Parathyroid adenoma (tissue), 2 donors: ENCODE data around the gene MRTFB.

ENCODE experiments used
- H2AFZ ChIP-seq: fragments of 300-600 bp; sonication (generic); one replicate; pipeline ENCODE4 v1.7.0; 2017; ENCODE audit warnings: antibody characterized with exemption, mild to moderate bottlenecking
- H3K27ac ChIP-seq: fragments of 300-600 bp; sonication (generic); one replicate; pipeline ENCODE4 v1.7.0; 2017
- H3K27me3 ChIP-seq: fragments of 300-600 bp; sonication (generic); one replicate; pipeline ENCODE4 v1.7.0; 2017; ENCODE audit warnings: low read length; ENCODE audit not compliant: control insufficient read depth, insufficient read depth
- H3K36me3 ChIP-seq: fragments of 300-600 bp; sonication (generic); one replicate; pipeline ENCODE4 v1.7.0; 2017; ENCODE audit warnings: low read length; ENCODE audit not compliant: control insufficient read depth, insufficient read depth
- H3K4me1 ChIP-seq: fragments of 300-600 bp; sonication (generic); one replicate; pipeline ENCODE4 v1.7.0; 2017; ENCODE audit warnings: control low read depth
- H3K4me2 ChIP-seq: fragments of 300-600 bp; sonication (generic); one replicate; pipeline ENCODE4 v1.7.0; 2017; ENCODE audit warnings: low read length
- H3K4me3 ChIP-seq: fragments of 300-600 bp; sonication (generic); one replicate; pipeline ENCODE4 v1.7.0; 2017; ENCODE audit warnings: low read depth, low read length
- H3K79me2 ChIP-seq: fragments of 300-600 bp; sonication (generic); one replicate; pipeline ENCODE4 v1.7.0; 2017; ENCODE audit warnings: control low read depth
- H3K9ac ChIP-seq: fragments of 300-600 bp; sonication (generic); one replicate; pipeline ENCODE4 v1.7.0; 2017; ENCODE audit warnings: mild to moderate bottlenecking
- H3K9me3 ChIP-seq: fragments of 300-600 bp; sonication (generic); one replicate; pipeline ENCODE4 v1.7.0; 2017; ENCODE audit warnings: low read length; ENCODE audit not compliant: control insufficient read depth
- TF ChIP-seq, protein P1 (sequence below): fragments of 300-600 bp; sonication (generic); IDR thresholded peaks from one replicate; pipeline ENCODE4 v1.7.0; 2017; ENCODE audit warnings: antibody characterized with exemption, mild to moderate bottlenecking
- donor health status: primary hyperparathyroidism.

Gene MRTFB

DNA sequence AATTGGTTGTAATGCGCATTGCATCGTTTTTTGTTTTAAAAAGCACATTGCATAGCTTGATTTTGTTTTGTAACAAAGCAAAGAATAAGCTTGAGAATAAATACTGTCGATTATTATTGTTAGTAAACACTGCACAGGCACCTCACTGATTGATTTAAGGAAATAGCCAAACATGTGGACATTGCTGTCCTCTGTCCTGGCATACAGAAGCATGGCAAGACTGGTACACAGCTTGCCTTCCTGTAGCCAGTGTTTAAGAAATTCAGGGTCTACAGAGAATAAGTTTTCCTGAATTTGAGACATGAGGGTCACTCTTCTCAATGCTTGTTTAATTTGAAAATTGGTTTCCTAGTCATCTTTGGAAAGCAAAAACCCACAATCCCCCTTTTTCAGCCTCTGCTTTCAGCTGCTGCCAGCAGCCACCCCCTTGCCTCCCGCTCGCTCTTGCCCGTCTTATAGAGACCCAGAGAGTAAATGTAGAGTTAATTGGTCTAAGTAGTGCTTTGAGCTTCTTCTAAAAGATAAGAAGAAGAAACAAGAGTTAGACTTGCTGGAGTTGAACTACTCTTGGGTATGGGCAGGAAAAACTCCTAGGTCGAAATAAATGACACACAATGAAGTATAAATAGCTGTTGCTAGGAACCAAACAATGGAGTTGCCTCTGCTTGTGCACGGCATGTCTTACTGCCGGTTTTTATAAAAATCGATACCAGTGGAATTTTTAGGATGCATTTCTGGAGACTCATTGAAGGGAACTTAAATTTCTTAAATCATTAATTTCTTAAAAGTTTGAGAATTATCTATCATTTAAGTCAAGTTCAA, 116.6 kb downstream of the MRTFB start:
- TF ChIP-seq, protein P1, sequence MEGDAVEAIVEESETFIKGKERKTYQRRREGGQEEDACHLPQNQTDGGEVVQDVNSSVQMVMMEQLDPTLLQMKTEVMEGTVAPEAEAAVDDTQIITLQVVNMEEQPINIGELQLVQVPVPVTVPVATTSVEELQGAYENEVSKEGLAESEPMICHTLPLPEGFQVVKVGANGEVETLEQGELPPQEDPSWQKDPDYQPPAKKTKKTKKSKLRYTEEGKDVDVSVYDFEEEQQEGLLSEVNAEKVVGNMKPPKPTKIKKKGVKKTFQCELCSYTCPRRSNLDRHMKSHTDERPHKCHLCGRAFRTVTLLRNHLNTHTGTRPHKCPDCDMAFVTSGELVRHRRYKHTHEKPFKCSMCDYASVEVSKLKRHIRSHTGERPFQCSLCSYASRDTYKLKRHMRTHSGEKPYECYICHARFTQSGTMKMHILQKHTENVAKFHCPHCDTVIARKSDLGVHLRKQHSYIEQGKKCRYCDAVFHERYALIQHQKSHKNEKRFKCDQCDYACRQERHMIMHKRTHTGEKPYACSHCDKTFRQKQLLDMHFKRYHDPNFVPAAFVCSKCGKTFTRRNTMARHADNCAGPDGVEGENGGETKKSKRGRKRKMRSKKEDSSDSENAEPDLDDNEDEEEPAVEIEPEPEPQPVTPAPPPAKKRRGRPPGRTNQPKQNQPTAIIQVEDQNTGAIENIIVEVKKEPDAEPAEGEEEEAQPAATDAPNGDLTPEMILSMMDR: no peak
- H3K36me3 ChIP-seq: no peaks in the 10 kb centered on the region
- H3K27ac ChIP-seq: peak overlapping the region; percentile 29
- H2AFZ ChIP-seq: no peak overlapping the region
- no peaks in the 10 kb centered on the region for H3K9me3 ChIP-seq
- H3K79me2 ChIP-seq: peaks cover 13% of the 10 kb centered on the region
- no peak overlapping the region for H3K9ac ChIP-seq
- H3K27me3 ChIP-seq: no peaks in the 10 kb centered on the region
- no peak overlapping the region for H3K4me2 ChIP-seq
- no peaks in the 10 kb centered on the region for H3K4me1 ChIP-seq
- peak overlapping the region; percentile 33 for H3K4me3 ChIP-seq

DNA sequence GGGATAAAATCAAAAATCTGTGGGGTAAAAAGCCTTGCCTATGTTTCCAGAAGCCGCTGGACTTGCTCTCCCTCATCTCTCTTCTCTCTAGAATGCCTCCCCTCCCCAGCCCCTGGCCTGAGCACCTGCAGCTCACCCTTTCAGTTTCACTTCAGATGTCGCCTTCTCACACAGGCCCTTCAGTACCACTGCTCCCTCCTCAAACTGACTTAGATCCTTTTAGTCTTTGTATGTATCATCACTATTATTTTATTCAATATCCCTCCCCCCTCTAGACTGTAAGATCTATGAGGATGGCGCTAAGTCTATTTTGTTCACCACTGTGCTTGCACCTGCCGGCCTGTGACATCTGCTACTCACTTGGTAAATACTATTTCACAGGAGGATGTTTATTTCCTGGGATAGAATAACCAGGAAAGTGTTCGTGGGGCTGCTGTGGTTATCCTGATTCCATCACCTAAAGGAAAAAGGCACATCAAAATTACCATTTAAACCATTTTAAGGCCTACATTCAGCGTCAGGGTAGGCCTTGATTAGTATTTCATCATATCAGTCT, 122.3 kb downstream of the MRTFB start:
- no peaks in the 10 kb centered on the region for H3K9me3 ChIP-seq
- H3K27ac ChIP-seq: no peak overlapping the region
- H3K4me1 ChIP-seq: no peaks in the 10 kb centered on the region
- H3K9ac ChIP-seq: no peak overlapping the region
- no peak overlapping the region for H2AFZ ChIP-seq
- no peaks in the 10 kb centered on the region for H3K36me3 ChIP-seq
- no peak overlapping the region for H3K4me2 ChIP-seq
- no peaks in the 10 kb centered on the region for H3K27me3 ChIP-seq
- H3K4me3 ChIP-seq: no peak overlapping the region
- TF ChIP-seq, protein P1: no peak
- H3K79me2 ChIP-seq: peaks cover 5% of the 10 kb centered on the region

DNA sequence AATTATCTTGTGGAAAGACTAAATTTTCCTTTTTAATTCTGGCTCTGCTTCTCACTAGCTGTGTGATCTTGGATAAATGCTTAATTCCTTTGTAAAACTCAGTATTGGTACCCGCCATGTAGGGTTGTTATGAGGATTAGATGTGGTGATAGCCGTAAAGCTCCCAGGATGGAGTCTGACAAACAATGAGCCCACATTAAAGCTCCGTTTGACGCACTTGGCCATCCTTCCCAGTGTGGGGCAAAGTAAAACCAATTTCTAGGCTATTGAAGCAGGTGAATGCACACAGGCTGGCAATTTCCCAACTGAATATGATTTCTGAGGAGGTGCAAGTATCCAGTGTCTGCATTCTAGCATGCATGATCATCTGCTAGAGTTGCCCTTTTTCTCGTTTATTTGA, 123.6 kb downstream of the MRTFB start:
- no peaks in the 10 kb centered on the region for H3K9me3 ChIP-seq
- H3K36me3 ChIP-seq: no peaks in the 10 kb centered on the region
- H3K27me3 ChIP-seq: no peaks in the 10 kb centered on the region
- H3K4me2 ChIP-seq: no peak overlapping the region
- H3K27ac ChIP-seq: no peak overlapping the region
- H2AFZ ChIP-seq: no peak overlapping the region
- TF ChIP-seq, protein P1: no peak
- no peak overlapping the region for H3K4me3 ChIP-seq
- H3K4me1 ChIP-seq: no peaks in the 10 kb centered on the region
- peaks cover 5% of the 10 kb centered on the region for H3K79me2 ChIP-seq
- H3K9ac ChIP-seq: no peak overlapping the region

DNA sequence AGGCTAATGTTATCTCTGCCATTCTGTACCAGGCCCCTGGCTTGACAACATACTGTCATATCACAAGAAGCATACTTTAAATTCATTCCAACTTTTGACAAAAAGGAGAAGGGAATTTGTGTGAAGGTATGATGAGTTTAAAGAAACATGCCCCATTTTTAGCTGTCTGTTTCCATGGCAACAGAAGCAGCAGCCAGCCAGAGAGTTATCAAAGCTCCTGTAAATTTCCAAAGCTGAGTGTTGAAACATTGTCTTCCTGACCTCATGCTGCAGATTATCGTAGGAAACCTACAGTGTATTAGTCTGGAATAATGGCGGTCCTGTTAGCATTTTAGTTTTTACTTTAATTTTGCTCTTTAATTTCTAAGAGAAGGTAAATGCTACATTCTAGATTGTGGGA, 124.9 kb downstream of the MRTFB start:
- Histone ChIP-seq H3K36me3 (no peaks in the 10 kb centered on the region), H3K4me1 (no peaks in the 10 kb centered on the region), H3K27ac (no peak overlapping the region), H3K4me2 (no peak overlapping the region), H3K4me3 (no peak overlapping the region), H3K27me3 (no peaks in the 10 kb centered on the region), H2AFZ (no peak overlapping the region), H3K79me2 (peaks cover 5% of the 10 kb centered on the region), H3K9me3 (no peaks in the 10 kb centered on the region), H3K9ac (no peak overlapping the region)
- TF ChIP-seq, protein P1: no peak
